ENCODE results near the gene RUFY1. TPM values are rescaled to one million over a fixed set of nuclear protein-coding genes. Genes with fewer than 3 reads are reported as not detected.
A peak's percentile ranks its signal among the peaks of the same experiment; 100 is the strongest.

The RUFY1 gene
- total and polyA plus RNA-seq, 9 of the 15 experiments (the other 6 are each of a cell fraction or from before 2014, with no cell fraction given), result 5.0 to 41.7 (median 29.6) TPM

GRCh38 chr5:179623906-179624741, 73.8 kb downstream of the RUFY1 start (continued):
- TF ChIP-seq GTF2B (IDR thresholded peaks at IDR 0.05; ENCODE audit: extremely low read depth, insufficient read length) (no peak), GATA2 (CRISPR knock-in tag; IDR thresholded peaks at IDR 0.05) (no peak), NR2C1 (IDR thresholded peaks at IDR 0.05) (no peak), NR2C1 (tag; IDR thresholded peaks at IDR 0.05) (0 out of 2 replicates have a peak, but pooled peaks have one; percentile 44), FOXJ2 (tag; IDR thresholded peaks at IDR 0.05) (no peak), TCFL5 (CRISPR knock-in tag; conservative IDR thresholded peaks at IDR 0.05) (no peak), PHB2 (IDR thresholded peaks at IDR 0.05; ENCODE audit: low read depth) (no peak), ZNF280B (CRISPR knock-in tag; IDR thresholded peaks at IDR 0.05) (no peak), ZBTB40 (IDR thresholded peaks at IDR 0.05) (0 out of 2 replicates have a peak, but pooled peaks have one; percentile 36), ZBTB40 (CRISPR knock-in tag; IDR thresholded peaks at IDR 0.05) (0 out of 2 replicates have a peak, but pooled peaks have one; percentile 16), PKNOX1 (IDR thresholded peaks at IDR 0.05) (no peak), SMAD1 (IDR thresholded peaks at IDR 0.05; ENCODE audit: low read depth, low read length, partially characterized antibody) (no peak), ZBTB7A (IDR thresholded peaks at IDR 0.05; ENCODE audit: borderline replicate concordance, control insufficient read depth, low read depth, low read length) (peak; percentile 46; the same call in 1 of the 2 replicates), SP1 (CRISPR knock-in tag; IDR thresholded peaks at IDR 0.05) (no peak), ILK (tag; IDR thresholded peaks at IDR 0.05; ENCODE audit: borderline replicate concordance, low read depth) (no peak)
